HepG2 (cell line): Measurements from ENCODE around the gene RNF149. TPM values are rescaled to one million over a fixed set of nuclear protein-coding genes. Genes with fewer than 3 reads are reported as not detected.

ENCODE experiments used
- ETV6 ChIP-seq: sonication (generic); formaldehyde crosslinking; conservative IDR thresholded peaks from 2 replicates; pipeline ENCODE4 v1.4.0; 2020; ENCODE audit warnings: missing genetic modification reagents
- FOXC1 ChIP-seq: sonication (generic); formaldehyde crosslinking; IDR thresholded peaks from 2 replicates; pipeline ENCODE4 v1.8.0; 2022; ENCODE audit warnings: mild to moderate bottlenecking, missing genetic modification reagents, borderline replicate concordance
- GPN1 ChIP-seq: sonication (generic); formaldehyde crosslinking; IDR thresholded peaks from 2 replicates; pipeline ENCODE4 v1.5.1; 2020; ENCODE audit warnings: missing genetic modification reagents, borderline replicate concordance
- HHEX ChIP-seq: IDR thresholded peaks from 2 replicates; pipeline ENCODE4 v1.6.1; 2016; ENCODE audit warnings: control low read depth
- MZF1 ChIP-seq: sonication (generic); formaldehyde crosslinking; IDR thresholded peaks from 2 replicates; pipeline ENCODE4 v1.8.1; 2023; ENCODE audit warnings: mild to moderate bottlenecking, missing genetic modification reagents, borderline replicate concordance
- NFATC3 ChIP-seq: sonication (generic); formaldehyde crosslinking; IDR thresholded peaks from 2 replicates; pipeline ENCODE4 v1.5.1; 2020; ENCODE audit warnings: mild to moderate bottlenecking, missing genetic modification reagents
- NFE2 ChIP-seq: sonication (generic); formaldehyde crosslinking; IDR thresholded peaks from 2 replicates; pipeline ENCODE4 v1.4.0; 2020; ENCODE audit warnings: missing genetic modification reagents
- ZKSCAN1 ChIP-seq: fragments of 150-350 bp; IDR thresholded peaks from 2 replicates; pipeline ENCODE4 v1.6.1; 2014; ENCODE audit warnings: low read length
- ZMYM4 ChIP-seq: sonication (generic); formaldehyde crosslinking; IDR thresholded peaks from 2 replicates; pipeline ENCODE4 v1.8.1; 2023; ENCODE audit warnings: mild to moderate bottlenecking, missing genetic modification reagents
- ZNF773 ChIP-seq: sonication (generic); formaldehyde crosslinking; IDR thresholded peaks from 2 replicates; pipeline ENCODE4 v1.4.0; 2020; ENCODE audit warnings: missing genetic modification reagents, borderline replicate concordance
- ZSCAN12 ChIP-seq: sonication (generic); formaldehyde crosslinking; IDR thresholded peaks from 2 replicates; pipeline ENCODE4 v1.9.0; 2021; ENCODE audit warnings: mild to moderate bottlenecking, missing genetic modification reagents
- polyA plus RNA-seq, 8 experiments: library from polyadenylated mRNA; depleted of rRNA in 3 of 8; stranded (reverse) in 7 of 8; unstranded in 1 of 8; fragments of >200 nt; fragmentation: Illumina TruSeq in 4 of 8; extraction: Trizol in 4 of 8; gene quantifications; 2 replicates each; pipeline versions ENCODE4 v1.2.1 to v1.2.3, GENCODE V29; 2011 to 2016; ENCODE audit warnings: low read depth in 4 of 8, missing spikeins in 1 of 8, mixed read lengths in 1 of 8; ENCODE audit not compliant: insufficient read depth in 1 of 8
- total RNA-seq, 5 experiments: library from RNA; depleted of rRNA; stranded (reverse); fragments of >200 nt; fragmentation: Illumina TruSeq; extraction: Trizol; gene quantifications; 2 replicates each; pipeline ENCODE4 v1.2.3, GENCODE V29; 2016; ENCODE audit warnings: low read depth in 1 of 5
- TF ChIP-seq, protein P1 (sequence below): sonication (generic); formaldehyde crosslinking; IDR thresholded peaks from 2 replicates; pipeline ENCODE4 v1.5.0; 2020; ENCODE audit warnings: mild to moderate bottlenecking, missing genetic modification reagents
- TF ChIP-seq, protein P2 (sequence below): sonication (generic); formaldehyde crosslinking; IDR thresholded peaks from 2 replicates; pipeline ENCODE4 v1.4.0; 2020; ENCODE audit warnings: mild to moderate bottlenecking, missing genetic modification reagents, borderline replicate concordance
- TF ChIP-seq, protein P3 (sequence below): sonication (generic); formaldehyde crosslinking; IDR thresholded peaks from 2 replicates; pipeline ENCODE4 v1.4.0; 2020; ENCODE audit warnings: missing genetic modification reagents
- TF ChIP-seq, protein P4 (sequence below): sonication (generic); formaldehyde crosslinking; IDR thresholded peaks from 2 replicates; pipeline ENCODE4 v1.4.0; 2020; ENCODE audit warnings: mild to moderate bottlenecking, missing genetic modification reagents
- TF ChIP-seq, protein P5 (sequence below): sonication (generic); formaldehyde crosslinking; IDR thresholded peaks from 2 replicates; pipeline ENCODE4 v1.4.0; 2020; ENCODE audit warnings: missing genetic modification reagents, mild to moderate bottlenecking, borderline replicate concordance
- TF ChIP-seq, protein P6 (sequence below): IDR thresholded peaks from 2 replicates; pipeline ENCODE4 v1.6.1; 2018; ENCODE audit warnings: missing genetic modification reagents, mild to moderate bottlenecking, missing compliant biosample characterization

Gene RNF149
- total and polyA plus RNA-seq, 2 of the 13 experiments (the other 11 are each of a cell fraction or from before 2014, with no cell fraction given): 87.6 to 109 TPM

DNA sequence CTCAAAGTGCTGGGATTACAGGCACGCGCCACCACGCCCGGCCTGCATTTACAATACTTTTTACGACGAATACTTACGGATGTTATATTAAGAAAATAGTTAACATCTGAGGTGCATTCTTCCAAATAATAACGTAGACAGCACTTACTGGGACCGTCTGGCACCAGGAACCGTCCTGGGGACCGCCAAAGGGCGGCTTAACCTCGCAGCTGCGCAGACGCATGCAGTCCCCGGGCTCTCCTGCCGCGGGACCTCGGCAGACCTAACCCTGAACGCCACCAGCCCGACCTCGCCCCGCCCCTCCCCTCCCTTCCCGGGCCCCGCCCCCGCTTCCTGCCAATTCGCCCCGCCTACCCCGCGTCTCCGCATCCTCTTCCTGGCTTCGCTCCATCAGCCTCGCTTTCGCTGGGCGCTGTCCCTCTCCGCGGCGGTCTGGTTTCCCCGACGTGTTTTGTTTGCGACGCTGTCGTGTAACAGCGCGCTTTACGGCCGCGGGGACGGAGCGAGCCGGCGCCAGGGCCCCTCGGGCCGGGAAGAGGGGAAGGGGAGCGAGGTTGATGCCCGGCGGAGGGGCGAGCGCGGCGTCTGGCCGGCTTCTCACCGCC is 56.0 kb downstream of the RNF149 start, which contains the start of gene CNOT11 (continued):
- TF ChIP-seq, protein P1, sequence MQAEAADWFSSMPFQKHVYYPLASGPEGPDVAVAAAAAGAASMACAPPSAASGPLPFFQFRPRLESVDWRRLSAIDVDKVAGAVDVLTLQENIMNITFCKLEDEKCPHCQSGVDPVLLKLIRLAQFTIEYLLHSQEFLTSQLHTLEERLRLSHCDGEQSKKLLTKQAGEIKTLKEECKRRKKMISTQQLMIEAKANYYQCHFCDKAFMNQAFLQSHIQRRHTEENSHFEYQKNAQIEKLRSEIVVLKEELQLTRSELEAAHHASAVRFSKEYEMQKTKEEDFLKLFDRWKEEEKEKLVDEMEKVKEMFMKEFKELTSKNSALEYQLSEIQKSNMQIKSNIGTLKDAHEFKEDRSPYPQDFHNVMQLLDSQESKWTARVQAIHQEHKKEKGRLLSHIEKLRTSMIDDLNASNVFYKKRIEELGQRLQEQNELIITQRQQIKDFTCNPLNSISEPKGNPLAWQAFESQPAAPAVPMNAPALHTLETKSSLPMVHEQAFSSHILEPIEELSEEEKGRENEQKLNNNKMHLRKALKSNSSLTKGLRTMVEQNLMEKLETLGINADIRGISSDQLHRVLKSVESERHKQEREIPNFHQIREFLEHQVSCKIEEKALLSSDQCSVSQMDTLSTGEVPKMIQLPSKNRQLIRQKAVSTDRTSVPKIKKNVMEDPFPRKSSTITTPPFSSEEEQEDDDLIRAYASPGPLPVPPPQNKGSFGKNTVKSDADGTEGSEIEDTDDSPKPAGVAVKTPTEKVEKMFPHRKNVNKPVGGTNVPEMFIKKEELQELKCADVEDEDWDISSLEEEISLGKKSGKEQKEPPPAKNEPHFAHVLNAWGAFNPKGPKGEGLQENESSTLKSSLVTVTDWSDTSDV (CRISPR knock-in tag): no peak
- TF ChIP-seq, protein P2, sequence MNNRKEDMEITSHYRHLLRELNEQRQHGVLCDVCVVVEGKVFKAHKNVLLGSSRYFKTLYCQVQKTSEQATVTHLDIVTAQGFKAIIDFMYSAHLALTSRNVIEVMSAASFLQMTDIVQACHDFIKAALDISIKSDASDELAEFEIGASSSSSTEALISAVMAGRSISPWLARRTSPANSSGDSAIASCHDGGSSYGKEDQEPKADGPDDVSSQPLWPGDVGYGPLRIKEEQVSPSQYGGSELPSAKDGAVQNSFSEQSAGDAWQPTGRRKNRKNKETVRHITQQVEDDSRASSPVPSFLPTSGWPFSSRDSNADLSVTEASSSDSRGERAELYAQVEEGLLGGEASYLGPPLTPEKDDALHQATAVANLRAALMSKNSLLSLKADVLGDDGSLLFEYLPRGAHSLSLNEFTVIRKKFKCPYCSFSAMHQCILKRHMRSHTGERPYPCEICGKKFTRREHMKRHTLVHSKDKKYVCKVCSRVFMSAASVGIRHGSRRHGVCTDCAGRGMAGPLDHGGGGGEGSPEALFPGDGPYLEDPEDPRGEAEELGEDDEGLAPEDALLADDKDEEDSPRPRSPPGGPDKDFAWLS (CRISPR knock-in tag): no peak
- TF ChIP-seq ZKSCAN1: no peak; the same call in 1 of the 2 replicates
- no peak for TF ChIP-seq NFE2 (CRISPR knock-in tag)
- TF ChIP-seq MZF1 (CRISPR knock-in tag): no peak
- TF ChIP-seq FOXC1 (CRISPR knock-in tag): peak; percentile 47; the same call in 1 of the 2 replicates
- TF ChIP-seq NFATC3: no peak
- peak; percentile 58; the same call in 1 of the 2 replicates for TF ChIP-seq ETV6
- no peak for TF ChIP-seq GPN1 (CRISPR knock-in tag)
- TF ChIP-seq ZMYM4 (CRISPR knock-in tag): peak; percentile 80
- TF ChIP-seq, protein P3, sequence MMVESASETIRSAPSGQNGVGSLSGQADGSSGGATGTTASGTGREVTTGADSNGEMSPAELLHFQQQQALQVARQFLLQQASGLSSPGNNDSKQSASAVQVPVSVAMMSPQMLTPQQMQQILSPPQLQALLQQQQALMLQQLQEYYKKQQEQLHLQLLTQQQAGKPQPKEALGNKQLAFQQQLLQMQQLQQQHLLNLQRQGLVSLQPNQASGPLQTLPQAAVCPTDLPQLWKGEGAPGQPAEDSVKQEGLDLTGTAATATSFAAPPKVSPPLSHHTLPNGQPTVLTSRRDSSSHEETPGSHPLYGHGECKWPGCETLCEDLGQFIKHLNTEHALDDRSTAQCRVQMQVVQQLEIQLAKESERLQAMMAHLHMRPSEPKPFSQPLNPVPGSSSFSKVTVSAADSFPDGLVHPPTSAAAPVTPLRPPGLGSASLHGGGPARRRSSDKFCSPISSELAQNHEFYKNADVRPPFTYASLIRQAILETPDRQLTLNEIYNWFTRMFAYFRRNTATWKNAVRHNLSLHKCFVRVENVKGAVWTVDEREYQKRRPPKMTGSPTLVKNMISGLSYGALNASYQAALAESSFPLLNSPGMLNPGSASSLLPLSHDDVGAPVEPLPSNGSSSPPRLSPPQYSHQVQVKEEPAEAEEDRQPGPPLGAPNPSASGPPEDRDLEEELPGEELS (CRISPR knock-in tag): peak; percentile 29; the same call in 1 of the 2 replicates
- TF ChIP-seq, protein P4, sequence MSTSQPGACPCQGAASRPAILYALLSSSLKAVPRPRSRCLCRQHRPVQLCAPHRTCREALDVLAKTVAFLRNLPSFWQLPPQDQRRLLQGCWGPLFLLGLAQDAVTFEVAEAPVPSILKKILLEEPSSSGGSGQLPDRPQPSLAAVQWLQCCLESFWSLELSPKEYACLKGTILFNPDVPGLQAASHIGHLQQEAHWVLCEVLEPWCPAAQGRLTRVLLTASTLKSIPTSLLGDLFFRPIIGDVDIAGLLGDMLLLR (CRISPR knock-in tag): peak; percentile 23; the same call in 1 of the 2 replicates
- TF ChIP-seq HHEX (CRISPR knock-in tag): no peak
- TF ChIP-seq, protein P5, sequence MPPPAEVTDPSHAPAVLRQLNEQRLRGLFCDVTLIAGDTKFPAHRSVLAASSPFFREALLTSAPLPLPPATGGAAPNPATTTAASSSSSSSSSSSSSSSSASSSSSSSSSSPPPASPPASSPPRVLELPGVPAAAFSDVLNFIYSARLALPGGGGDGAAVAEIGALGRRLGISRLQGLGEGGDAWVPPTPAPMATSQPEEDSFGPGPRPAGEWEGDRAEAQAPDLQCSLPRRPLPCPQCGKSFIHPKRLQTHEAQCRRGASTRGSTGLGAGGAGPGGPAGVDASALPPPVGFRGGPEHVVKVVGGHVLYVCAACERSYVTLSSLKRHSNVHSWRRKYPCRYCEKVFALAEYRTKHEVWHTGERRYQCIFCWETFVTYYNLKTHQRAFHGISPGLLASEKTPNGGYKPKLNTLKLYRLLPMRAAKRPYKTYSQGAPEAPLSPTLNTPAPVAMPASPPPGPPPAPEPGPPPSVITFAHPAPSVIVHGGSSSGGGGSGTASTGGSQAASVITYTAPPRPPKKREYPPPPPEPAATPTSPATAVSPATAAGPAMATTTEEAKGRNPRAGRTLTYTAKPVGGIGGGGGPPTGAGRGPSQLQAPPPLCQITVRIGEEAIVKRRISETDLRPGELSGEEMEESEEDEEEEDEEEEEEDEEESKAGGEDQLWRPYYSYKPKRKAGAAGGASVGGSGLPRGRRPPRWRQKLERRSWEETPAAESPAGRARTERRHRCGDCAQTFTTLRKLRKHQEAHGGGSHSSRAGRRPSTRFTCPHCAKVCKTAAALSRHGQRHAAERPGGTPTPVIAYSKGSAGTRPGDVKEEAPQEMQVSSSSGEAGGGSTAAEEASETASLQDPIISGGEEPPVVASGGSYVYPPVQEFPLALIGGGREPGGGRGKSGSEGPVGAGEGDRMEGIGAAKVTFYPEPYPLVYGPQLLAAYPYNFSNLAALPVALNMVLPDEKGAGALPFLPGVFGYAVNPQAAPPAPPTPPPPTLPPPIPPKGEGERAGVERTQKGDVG: no peak
- TF ChIP-seq, protein P6, sequence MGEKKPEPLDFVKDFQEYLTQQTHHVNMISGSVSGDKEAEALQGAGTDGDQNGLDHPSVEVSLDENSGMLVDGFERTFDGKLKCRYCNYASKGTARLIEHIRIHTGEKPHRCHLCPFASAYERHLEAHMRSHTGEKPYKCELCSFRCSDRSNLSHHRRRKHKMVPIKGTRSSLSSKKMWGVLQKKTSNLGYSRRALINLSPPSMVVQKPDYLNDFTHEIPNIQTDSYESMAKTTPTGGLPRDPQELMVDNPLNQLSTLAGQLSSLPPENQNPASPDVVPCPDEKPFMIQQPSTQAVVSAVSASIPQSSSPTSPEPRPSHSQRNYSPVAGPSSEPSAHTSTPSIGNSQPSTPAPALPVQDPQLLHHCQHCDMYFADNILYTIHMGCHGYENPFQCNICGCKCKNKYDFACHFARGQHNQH (CRISPR knock-in tag): peak; percentile 87; the same call in 1 of the 2 replicates
- TF ChIP-seq ZNF773 (CRISPR knock-in tag): no peak
- no peak for TF ChIP-seq ZSCAN12 (CRISPR knock-in tag)
